Loucy (cell line): Measurements from ENCODE around the gene ZNF521.

Source experiments
- CTCF ChIP-seq: fragments of 200-600 bp; sonication (generic); conservative IDR thresholded peaks from 2 replicates; pipeline ENCODE4 v1.5.1; 2014; ENCODE audit warnings: mild to moderate bottlenecking, antibody characterized with exemption, low read length
- EZH2phosphoT487 ChIP-seq: fragments of 200-600 bp; IDR thresholded peaks from 2 replicates; pipeline ENCODE4 v1.6.1; 2018; ENCODE audit warnings: antibody characterized with exemption, mild to moderate bottlenecking, moderate library complexity, borderline replicate concordance

GRCh38 chr18:25175558-25176517 lies 176.1 kb downstream of the ZNF521 start:
- TF ChIP-seq CTCF = no peak
- no peak for TF ChIP-seq EZH2phosphoT487
